Measurements from ENCODE around the gene WWOX.

DNA sequence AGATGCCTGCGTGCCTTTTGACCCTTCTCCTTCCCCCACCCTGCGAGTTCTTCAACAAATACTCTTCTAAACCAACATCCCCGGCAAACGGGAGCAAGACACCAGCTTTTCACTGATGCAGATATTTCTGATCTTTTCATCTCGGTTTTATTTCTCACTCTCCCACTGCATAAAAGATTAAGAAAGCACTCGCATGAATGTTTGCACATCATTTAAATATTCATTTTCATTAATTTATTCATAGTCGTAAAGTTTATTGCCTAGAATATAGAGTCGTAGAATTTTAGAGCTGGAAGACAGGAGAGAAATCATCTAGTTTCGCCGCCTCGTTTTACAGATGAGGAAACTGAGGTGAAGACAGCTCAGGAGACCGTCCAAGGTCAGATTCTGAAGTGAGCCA is 1013.0 kb downstream of the WWOX start:
- no peak for TF ChIP-seq ZNF274 (IDR thresholded peaks at IDR 0.05; ENCODE audit: low read depth, low read length)
- TF ChIP-seq YY1 (IDR thresholded peaks at IDR 0.05; ENCODE audit: insufficient read depth, insufficient read length) = no peak
- TF ChIP-seq SUZ12 (IDR thresholded peaks at IDR 0.05; ENCODE audit: extremely low read depth, insufficient read depth, insufficient read length) = no peak

Measured in NT2/D1 (cell line).